Duodenal mucosa (tissue), 2 donors: Measurements from ENCODE around the gene RNLS.

ENCODE experiments used
- H3K27ac ChIP-seq: one replicate; pipeline ENCODE4 v1.7.0; 2013; ENCODE audit warnings: low read depth, low read length
- H3K27me3 ChIP-seq, 2 donors: one replicate each; pipeline ENCODE4 v1.7.0; 2013; ENCODE audit warnings: low read length in 2 of 2, control low read depth in 1 of 2; ENCODE audit not compliant: insufficient read depth in 2 of 2, control insufficient read depth in 1 of 2
- H3K36me3 ChIP-seq, 2 donors: one replicate each; pipeline ENCODE4 v1.7.0; 2013; ENCODE audit warnings: low read length in 2 of 2, control low read depth in 1 of 2; ENCODE audit not compliant: insufficient read depth in 2 of 2, control insufficient read depth in 1 of 2
- H3K4me1 ChIP-seq, 2 donors: one replicate each; pipeline ENCODE4 v1.7.0; 2013; ENCODE audit warnings: low read length in 2 of 2, control low read depth in 1 of 2; ENCODE audit not compliant: insufficient read depth in 2 of 2, control insufficient read depth in 1 of 2
- H3K4me3 ChIP-seq, 2 donors: one replicate each; pipeline ENCODE4 v1.7.0; 2013; ENCODE audit warnings: low read length in 2 of 2, low read depth in 1 of 2
- H3K9ac ChIP-seq, 2 donors: one replicate each; pipeline ENCODE4 v1.7.0; 2013; ENCODE audit warnings: low read length in 2 of 2, low read depth in 1 of 2
- H3K9me3 ChIP-seq, 2 donors: one replicate each; pipeline ENCODE4 v1.7.0; 2013; ENCODE audit warnings: low read length in 2 of 2, control low read depth in 1 of 2; ENCODE audit not compliant: control insufficient read depth in 1 of 2

The RNLS gene

GRCh38 chr10:88336334-88336733, 246.8 kb downstream of the RNLS start:
- no peak overlapping the region for H3K4me3 ChIP-seq
- H3K4me1 ChIP-seq, result no peaks in the 10 kb centered on the region
- no peaks in the 10 kb centered on the region for H3K36me3 ChIP-seq
- H3K9ac ChIP-seq, result no peak overlapping the region
- no peaks in the 10 kb centered on the region for H3K9me3 ChIP-seq
- H3K27ac ChIP-seq, result no peak overlapping the region
- no peaks in the 10 kb centered on the region for H3K27me3 ChIP-seq

- Histone ChIP-seq H3K36me3 (no peaks in the 10 kb centered on the region), H3K27me3 (no peaks in the 10 kb centered on the region), H3K4me3 (no peak overlapping the region), H3K9me3 (no peaks in the 10 kb centered on the region), H3K9ac (no peak overlapping the region), H3K4me1 (no peaks in the 10 kb centered on the region), H3K27ac (no peak overlapping the region)
Measured at GRCh38 chr10:88333248-88333630, 249.9 kb downstream of the RNLS start.

GRCh38 chr10:88332503-88333247, 250.4 kb downstream of the RNLS start:
- H3K36me3 ChIP-seq, result no peaks in the 10 kb centered on the region

GRCh38 chr10:88330174-88330573, 252.9 kb downstream of the RNLS start:
- Histone ChIP-seq H3K9me3 (no peaks in the 10 kb centered on the region), H3K4me1 (no peaks in the 10 kb centered on the region), H3K4me3 (no peak overlapping the region), H3K27me3 (no peaks in the 10 kb centered on the region), H3K9ac (no peak overlapping the region), H3K27ac (no peak overlapping the region), H3K36me3 (no peaks in the 10 kb centered on the region)

More at GRCh38 chr10:88332503-88333247, 250.4 kb downstream of the RNLS start:
- Histone ChIP-seq H3K4me1 (no peaks in the 10 kb centered on the region), H3K9ac (no peak overlapping the region), H3K9me3 (no peaks in the 10 kb centered on the region), H3K4me3 (no peak overlapping the region), H3K27ac (no peak overlapping the region), H3K27me3 (no peaks in the 10 kb centered on the region)

- Histone ChIP-seq H3K4me3 (no peak overlapping the region), H3K36me3 (no peaks in the 10 kb centered on the region), H3K27ac (no peak overlapping the region), H3K9me3 (peaks cover 11 to 18% of the 10 kb centered on the region in 2 donors), H3K9ac (no peak overlapping the region), H3K27me3 (no peaks in the 10 kb centered on the region), H3K4me1 (no peaks in the 10 kb centered on the region)
Measured at GRCh38 chr10:88322324-88323063, 260.6 kb downstream of the RNLS start.

- Histone ChIP-seq H3K9ac (no peak overlapping the region), H3K36me3 (no peaks in the 10 kb centered on the region), H3K27me3 (no peaks in the 10 kb centered on the region), H3K27ac (no peak overlapping the region), H3K4me1 (no peaks in the 10 kb centered on the region), H3K9me3 (peaks cover 11 to 18% of the 10 kb centered on the region in 2 donors), H3K4me3 (no peak overlapping the region)
Measured at GRCh38 chr10:88319960-88320517, 263.1 kb downstream of the RNLS start.

- no peak overlapping the region for H3K9ac ChIP-seq
- no peak overlapping the region for H3K4me3 ChIP-seq
- H3K9me3 ChIP-seq, result peaks cover 11 to 18% of the 10 kb centered on the region in 2 donors
- no peaks in the 10 kb centered on the region for H3K4me1 ChIP-seq
- H3K36me3 ChIP-seq, result no peaks in the 10 kb centered on the region
- H3K27ac ChIP-seq, result no peak overlapping the region
- H3K27me3 ChIP-seq, result no peaks in the 10 kb centered on the region
Measured at GRCh38 chr10:88318803-88319202, 264.3 kb downstream of the RNLS start.

GRCh38 chr10:88317099-88317498, 266.0 kb downstream of the RNLS start:
- H3K36me3 ChIP-seq, result no peaks in the 10 kb centered on the region

GRCh38 chr10:88316292-88316861, 266.7 kb downstream of the RNLS start:
- no peak overlapping the region for H3K4me3 ChIP-seq
- H3K9me3 ChIP-seq, result peaks cover 11 to 18% of the 10 kb centered on the region in 2 donors
- no peaks in the 10 kb centered on the region for H3K4me1 ChIP-seq
- no peaks in the 10 kb centered on the region for H3K27me3 ChIP-seq
- no peaks in the 10 kb centered on the region for H3K36me3 ChIP-seq
- H3K9ac ChIP-seq, result no peak overlapping the region
- H3K27ac ChIP-seq, result no peak overlapping the region

More at GRCh38 chr10:88317099-88317498, 266.0 kb downstream of the RNLS start:
- Histone ChIP-seq H3K9ac (no peak overlapping the region), H3K4me1 (no peaks in the 10 kb centered on the region), H3K4me3 (no peak overlapping the region), H3K27ac (no peak overlapping the region), H3K9me3 (peaks cover 11 to 18% of the 10 kb centered on the region in 2 donors), H3K27me3 (no peaks in the 10 kb centered on the region)

- H3K27ac ChIP-seq, result no peak overlapping the region
- H3K4me3 ChIP-seq, result no peak overlapping the region
- no peak overlapping the region for H3K9ac ChIP-seq
- H3K27me3 ChIP-seq, result no peaks in the 10 kb centered on the region
- no peaks in the 10 kb centered on the region for H3K36me3 ChIP-seq
- H3K4me1 ChIP-seq, result no peaks in the 10 kb centered on the region
- peaks cover 10 to 18% of the 10 kb centered on the region in 2 donors for H3K9me3 ChIP-seq
Measured at GRCh38 chr10:88315755-88316154, 267.4 kb downstream of the RNLS start.
